ENCODE data around the gene PHF3.
A peak's percentile ranks its signal among the peaks of the same experiment; 100 is the strongest.

DNA sequence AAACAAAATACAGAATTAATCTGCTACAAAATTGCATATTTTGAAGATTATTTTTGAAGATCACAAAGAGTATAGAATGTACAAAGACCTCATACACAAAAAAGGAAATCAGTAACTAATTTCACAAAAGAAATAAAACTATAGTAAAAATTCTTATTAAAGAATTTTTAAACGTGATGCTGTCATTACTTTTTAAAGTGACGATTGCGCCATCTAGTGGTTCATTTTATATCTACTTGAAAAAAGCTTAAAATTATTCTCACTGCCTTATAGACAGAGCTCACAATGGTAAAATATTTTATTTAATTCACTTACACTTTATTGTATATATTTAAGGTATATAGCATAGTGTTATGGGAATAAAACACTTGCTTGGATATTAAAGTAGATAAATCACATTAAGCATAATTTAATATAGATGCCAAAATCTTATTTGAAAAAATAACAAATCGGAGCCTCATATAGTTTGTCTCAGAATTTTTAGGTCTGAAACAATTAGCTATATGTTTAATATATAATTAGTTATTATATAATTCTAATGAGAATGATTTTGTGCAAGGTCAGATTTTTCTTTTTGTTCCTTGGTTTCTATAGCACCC lies 128.8 kb downstream of the PHF3 start:
- TF ChIP-seq, protein P1, sequence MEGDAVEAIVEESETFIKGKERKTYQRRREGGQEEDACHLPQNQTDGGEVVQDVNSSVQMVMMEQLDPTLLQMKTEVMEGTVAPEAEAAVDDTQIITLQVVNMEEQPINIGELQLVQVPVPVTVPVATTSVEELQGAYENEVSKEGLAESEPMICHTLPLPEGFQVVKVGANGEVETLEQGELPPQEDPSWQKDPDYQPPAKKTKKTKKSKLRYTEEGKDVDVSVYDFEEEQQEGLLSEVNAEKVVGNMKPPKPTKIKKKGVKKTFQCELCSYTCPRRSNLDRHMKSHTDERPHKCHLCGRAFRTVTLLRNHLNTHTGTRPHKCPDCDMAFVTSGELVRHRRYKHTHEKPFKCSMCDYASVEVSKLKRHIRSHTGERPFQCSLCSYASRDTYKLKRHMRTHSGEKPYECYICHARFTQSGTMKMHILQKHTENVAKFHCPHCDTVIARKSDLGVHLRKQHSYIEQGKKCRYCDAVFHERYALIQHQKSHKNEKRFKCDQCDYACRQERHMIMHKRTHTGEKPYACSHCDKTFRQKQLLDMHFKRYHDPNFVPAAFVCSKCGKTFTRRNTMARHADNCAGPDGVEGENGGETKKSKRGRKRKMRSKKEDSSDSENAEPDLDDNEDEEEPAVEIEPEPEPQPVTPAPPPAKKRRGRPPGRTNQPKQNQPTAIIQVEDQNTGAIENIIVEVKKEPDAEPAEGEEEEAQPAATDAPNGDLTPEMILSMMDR (IDR thresholded peaks at IDR 0.05; ENCODE audit: low read length) = peak; percentile 28; the same call in 1 of the 2 replicates
- TF ChIP-seq EZH2 (IDR thresholded peaks at IDR 0.05; ENCODE audit: borderline replicate concordance, low read length) = no peak
